Frontal cortex (tissue), 4 donors: ENCODE measurements around the gene SOHLH1. TPM values are rescaled to one million over a fixed set of nuclear protein-coding genes. Genes with fewer than 3 reads are reported as not detected.

ENCODE experiments used
- DNase-seq, 2 donors: peaks; one replicate each; pipeline ENCODE4 v3.0.0; 2012; ENCODE audit warnings: low spot score in 2 of 2
- FAIRE-seq: peaks from 2 replicates; lab custom pipeline; 2012; peaks lifted over from hg19 to GRCh38; lab: Jason Lieb, UNC
- total RNA-seq: library from RNA; depleted of rRNA; stranded (reverse); fragments of >200 nt; gene quantifications from one replicate; pipeline ENCODE4 v1.2.3, GENCODE V29; 2014
- donor health status: control.
- donor health status: control.
- donor health status: control.

The SOHLH1 gene
- total RNA-seq, 1 donor from 2014 or later = not detected

DNA sequence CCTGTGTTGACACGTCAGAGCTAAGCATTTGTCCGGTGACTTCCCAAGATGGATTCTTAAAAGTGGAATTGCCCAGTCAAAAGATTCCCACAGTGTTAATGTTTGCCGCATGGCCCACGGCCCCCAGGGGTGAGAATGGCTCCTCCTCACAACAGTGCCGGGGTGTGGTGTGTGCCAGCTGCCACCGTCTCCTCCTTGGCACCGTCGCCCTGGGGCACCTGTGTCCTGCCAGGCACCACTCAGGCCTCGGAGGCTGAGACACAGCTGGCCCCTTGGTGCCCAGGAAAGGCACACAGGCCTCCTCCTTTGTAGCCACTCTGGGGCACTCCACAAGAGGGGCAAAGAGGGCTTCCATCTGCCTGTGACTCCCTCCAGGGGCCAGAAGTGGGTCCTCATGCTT is 7.0 kb upstream of the SOHLH1 start:
- DNase-seq = no peak
- no peak for FAIRE-seq

DNA sequence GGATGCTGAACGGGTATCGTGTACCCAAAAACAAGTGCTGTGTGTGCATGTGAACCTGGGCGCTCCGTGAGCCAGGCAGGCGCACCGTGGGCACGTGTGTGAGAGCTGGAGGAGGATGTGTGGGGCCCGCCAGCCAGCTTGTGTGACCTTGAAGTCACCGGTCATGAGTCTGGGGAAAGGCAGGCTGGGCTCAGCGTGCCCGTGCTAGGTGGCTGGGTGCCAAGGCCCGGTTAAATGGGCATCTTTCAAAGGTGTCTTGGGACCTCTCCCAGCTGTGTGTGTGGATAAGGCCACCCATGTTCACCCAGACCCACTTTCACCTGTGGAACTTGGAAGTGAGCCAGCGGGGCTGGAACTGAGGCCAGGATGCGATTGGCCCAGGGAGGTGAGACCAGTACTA is 6.1 kb upstream of the SOHLH1 start:
- DNase-seq (no peak), FAIRE-seq (no peak)

DNA sequence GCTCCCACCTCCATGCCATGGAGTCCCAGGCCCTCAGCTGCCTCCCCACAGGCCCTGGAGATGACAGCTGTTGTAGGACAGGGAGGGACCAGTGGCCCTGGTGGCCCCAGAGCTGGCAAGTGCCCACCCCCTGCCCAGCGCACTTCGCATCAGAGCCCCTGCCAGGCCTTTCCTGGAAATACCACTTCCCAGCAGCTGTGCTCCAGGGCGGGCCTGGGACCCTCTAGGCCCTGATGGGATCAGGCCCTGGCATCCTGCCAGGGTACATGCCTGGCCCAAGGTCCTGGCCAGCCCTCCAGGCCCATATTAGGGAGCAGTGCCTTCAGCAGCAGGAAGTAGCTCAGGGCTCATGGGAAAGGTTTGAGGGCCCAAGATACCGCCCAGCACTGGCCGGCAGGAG is 5.2 kb upstream of the SOHLH1 start:
- FAIRE-seq (no peak), DNase-seq (no peak)

DNA sequence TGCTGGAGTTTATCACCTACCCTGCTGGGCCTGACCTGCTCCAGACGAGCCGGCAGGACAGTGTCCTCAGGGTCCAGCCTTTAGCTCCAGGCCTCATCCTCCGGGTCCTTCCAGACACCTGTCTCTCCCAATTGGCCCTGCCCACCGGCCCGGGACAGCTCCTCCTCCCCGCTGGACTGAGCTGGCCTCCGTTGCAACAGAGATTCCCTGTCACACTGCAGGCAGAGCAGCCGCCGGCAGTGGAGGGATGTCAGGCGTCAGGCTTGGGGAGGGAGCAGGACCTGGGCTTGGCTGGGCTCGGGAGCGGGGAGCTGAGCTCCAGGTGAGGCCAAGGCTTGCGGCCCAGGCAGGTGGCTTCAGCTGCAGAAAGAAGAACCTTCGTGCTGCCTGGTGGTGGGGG is 4.4 kb upstream of the SOHLH1 start:
- FAIRE-seq = no peak
- DNase-seq = no peak

DNA sequence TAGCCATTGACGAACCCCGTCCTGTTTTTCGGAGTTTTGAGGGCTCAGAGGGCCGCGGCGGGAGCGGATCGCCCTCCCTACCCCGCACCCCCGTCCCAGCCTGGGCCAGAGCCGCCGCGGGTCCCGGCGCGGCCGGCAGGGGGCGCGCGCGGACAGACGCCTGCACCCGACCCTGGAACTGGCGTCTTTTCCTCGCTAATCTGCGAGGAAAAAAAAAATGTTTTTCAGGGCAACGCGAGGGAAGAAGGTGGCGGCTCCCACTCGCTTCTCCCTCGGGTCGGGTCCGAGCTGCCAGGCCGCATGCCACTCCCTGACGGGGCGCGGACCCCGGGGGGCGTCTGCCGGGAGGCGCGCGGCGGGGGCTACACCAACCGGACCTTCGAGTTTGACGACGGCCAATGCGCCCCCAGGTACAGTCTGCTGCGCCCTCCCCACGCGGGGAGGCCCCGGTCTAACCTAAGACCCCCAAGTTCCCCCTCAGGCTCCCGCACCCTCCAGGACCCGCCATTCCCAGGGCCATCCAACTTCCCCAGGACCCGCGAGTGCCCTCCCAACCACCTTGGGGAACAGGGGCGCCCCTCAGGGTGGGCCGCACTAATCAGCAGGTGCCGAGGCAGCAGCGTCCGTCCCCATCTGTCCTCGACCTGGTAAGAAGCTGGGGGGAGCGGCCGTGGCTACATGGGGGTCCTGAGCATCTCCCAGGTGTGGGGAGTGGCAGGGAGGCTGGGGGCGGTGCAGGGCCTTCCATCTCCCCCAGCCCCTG is 2.9 kb upstream of the SOHLH1 start, which contains the start of gene KCNT1:
KCNT1 (plus strand) TSS at position 227 of the 763 bp plus-strand sequence; CDS start at position 301, 74 bp downstream.
- FAIRE-seq (no peak), DNase-seq (peak; percentile 86 to 91)

DNA sequence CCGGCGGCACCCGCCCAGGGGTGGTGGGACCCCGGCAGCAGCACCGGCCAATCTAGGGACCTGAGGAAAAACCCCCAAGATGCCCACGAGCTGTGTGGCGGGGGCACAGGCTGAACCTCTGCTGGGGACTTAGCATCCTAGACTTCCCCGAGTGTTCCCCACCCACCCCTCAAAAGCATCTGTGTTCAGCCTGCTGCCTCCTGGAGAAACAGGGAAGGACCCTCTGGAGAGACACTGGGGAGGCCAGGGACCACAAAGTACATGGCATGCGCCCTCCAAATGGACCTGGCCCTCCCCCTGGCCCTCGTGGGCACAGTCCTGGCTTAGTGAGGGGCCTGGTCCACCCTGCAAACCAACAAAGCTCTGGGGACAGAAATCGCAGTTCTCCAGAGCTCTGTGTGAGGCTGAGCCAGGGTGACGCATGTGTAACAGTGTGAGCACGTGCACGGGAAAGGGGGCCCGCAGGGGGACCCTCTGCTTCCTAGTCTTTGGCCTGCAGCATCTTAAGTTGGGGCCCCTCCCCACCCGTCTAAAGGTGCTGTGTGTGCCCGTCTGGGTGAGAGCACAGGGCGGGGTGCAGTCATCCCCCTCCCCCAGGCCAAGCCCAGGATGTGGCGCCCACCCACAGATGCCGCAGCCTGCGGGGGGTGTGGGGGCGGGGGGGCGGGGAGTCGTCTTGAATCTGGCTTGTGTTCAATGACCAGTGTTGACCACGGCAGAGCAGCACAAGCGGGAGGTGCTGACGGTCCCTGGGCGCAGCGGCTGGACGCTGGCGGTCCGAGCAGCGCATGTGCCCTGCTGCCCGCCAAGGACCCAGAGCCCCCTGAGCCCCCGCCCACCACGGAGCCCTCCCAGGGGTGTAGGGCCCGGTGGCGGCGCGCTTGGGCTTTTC is 2.0 kb upstream of the SOHLH1 start:
- FAIRE-seq (no peak), DNase-seq (no peak)

DNA sequence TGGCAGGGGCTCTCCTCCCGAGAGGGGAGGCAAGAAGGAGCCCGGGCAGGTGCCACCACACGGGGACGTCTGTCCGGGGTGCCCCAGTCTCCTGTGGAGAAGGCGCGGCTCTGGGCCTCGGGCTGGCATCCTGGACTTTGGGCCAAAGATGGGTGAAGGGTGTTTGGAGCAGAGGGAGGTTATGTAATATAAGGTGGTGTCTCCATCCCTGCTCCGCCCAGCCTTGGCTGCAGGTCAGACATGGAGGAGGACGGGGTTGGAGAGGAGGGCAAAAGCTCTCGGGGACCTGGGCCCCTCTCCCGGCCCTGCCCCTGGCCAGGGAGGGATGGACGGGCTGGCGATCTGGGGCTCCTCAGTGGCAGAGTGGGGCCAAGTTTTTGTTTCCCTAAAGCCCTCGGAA is 1.2 kb upstream of the SOHLH1 start:
- DNase-seq (no peak), FAIRE-seq (no peak)

DNA sequence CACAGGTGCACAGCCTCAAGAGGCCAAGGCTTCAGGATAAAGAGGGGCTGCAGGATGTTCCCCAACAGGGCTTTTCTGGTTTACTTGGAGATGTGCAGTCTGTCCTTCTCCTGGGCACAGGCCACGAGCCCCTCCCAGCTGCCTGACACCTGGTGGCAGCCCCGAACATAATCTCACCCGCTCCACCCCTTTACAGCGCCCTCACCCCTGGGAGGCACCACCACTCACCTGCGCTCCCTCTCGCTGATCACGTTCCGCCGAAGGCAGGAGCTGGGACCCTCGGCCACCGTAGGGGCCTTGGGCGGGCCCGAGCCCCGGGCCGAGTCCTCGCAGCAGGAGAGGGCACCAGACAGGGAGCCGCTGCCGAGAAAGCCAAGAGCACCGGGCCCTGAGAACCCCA is 514 bp downstream of the SOHLH1 start:
- FAIRE-seq (no peak), DNase-seq (no peak)

DNA sequence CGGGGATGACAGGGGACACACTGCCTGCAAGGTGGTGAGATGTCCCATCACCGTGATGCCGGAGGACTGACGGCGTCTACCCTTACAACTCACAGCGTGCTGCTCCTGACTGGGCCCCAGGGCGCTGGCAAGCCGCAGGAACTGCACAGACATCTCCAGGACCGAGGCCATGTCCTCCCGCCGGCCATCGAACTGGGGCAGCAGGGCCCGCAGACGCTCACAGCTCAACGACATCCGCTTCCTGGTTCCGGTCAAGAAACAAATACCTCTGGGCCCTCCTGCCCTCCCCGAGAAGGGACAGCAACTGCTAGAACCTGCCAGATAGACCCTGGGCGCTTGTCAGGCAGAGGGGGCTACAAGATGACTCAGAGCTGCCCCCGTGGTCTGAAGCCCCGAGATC is 1.0 kb downstream of the SOHLH1 start:
- FAIRE-seq (no peak), DNase-seq (no peak)

DNA sequence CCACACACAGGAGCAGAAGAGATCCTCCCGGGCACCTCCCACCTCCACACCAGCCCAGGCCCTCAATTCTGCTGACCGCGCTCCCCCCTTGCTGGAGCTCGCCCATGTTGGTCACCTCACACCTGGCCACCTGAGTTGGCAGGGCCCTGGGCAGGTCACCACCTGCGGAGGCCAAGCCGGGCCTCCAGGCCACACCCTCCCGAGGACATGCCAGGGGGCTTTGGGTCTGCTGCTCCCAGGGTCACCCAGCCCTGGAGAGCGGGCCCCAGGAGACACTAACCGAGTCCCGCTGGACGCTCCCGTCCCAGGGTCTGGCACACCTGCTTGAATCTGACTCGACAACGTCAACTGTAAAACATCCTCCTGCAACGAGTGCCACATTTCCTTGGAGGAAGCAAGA is 2.1 kb downstream of the SOHLH1 start:
- DNase-seq (no peak), FAIRE-seq (no peak)

DNA sequence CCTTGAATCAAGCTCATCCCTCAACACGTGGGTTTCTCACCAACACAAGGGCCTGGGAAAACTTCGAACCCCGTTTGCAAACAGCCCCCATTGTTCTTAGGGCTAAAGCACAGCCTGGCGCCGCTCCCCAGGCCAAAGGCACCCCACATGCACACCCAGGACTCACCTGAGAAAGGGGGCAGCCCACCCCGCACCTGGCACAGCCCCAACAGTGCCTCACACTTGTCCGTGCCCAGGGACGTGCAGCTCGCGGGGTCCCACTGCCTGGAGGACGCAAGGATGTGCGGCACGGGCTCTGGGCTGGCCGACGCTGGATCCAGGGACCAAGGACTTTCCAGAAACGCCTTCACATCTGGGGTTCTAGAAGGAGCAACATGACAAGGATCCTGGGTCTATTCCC is 2.8 kb downstream of the SOHLH1 start:
- FAIRE-seq (no peak), DNase-seq (no peak)

DNA sequence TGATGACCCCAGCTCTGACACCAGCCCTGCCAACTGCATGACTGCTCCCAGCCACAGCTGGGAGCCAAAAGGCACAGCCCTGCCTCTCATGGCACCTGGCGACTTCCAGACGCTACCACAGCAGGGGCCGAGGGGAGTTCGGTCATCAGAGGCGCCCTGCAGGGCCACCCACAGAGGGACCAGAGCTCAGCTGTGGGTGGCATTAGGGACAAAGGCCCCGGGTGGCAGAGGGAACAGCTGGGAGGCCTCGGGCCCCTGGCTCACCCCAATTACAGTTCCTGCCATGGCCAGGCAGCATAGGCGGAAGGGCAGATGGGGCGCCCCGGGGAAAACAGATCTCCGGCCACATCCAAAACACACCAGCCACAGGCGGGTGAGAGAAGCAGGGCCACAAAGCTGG is 3.6 kb downstream of the SOHLH1 start:
- FAIRE-seq (no peak), DNase-seq (no peak)

DNA sequence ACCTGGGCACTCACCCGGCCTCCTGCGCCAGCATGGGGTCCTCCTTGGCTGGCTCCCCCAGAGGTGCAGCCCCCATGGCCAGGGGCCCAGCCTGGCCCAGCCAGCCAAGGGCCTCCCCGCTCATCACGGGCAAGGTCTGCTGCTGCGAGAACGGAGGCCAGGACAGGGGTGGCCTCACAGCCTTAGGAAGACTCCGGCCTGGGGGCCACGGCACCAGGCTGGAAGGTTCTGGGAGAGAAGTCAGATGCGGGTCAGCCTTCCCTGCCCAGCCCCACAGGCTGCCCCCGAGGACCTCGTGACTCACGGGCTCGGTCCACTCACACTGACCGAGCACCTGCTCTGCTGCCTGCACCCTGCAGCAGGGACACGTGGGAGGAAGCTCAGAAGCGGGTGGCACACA is 4.2 kb downstream of the SOHLH1 start:
- DNase-seq = no peak
- no peak for FAIRE-seq

DNA sequence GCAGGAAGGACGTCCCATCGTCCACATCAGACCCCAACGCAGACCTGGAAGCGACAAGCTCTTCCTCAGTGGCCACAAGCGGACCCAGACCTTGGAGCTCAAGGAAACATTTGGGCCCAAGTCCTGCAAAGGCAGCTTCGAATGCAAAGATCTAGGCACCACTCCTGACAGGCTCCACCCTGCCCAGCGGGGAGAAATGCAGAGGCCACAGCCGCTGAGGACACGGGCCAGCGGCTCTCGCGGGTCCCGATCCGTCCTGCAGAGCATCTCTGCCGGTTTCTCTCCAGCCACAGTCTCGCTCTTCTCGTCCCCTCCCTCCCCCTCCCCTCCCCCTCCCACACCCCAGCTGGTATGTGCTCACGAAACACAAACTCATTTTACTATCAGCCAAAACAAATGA is 4.9 kb downstream of the SOHLH1 start:
- FAIRE-seq (no peak), DNase-seq (no peak)

DNA sequence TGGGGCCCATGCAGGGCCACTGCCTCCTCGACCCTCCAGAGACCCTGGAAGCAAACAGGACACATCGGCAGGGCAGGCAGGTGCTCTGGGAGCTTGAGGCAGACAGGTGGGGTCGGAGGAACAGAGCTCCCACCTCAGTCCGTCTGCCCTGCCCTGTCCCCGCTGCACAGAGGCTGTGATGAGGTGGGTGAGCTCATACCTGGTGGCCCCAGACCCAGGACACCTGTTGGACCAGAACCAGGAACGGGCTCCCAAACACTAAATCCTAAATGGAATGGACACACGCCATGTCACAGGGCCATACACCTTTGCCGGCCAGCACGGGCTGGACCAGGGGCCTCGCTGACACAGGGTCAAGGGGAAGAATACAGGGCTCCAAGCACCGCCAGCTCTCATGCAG is 5.5 kb downstream of the SOHLH1 start:
- no peak for FAIRE-seq
- DNase-seq = no peak

DNA sequence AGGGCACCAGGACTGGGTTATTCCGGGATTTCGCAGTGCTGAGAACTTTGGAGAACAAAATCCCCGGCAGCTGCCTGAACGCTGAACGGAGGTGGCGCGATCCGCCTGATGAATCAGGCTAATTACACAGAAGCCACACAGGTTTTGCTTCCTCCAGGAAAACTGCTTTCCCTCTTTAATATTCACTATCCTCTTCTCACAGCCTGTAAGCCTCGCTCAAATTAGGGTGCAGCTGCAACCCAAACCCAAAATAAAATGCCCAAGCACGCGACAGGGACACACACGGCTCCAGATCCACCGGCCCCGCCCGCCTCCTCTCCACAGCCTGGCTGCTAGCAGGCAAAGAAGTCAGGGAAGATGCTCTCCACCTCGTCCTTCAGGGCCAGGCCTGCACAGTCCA is 6.0 kb downstream of the SOHLH1 start:
- no peak for FAIRE-seq
- DNase-seq = peak in 1 of 2 donors; percentile 54

DNA sequence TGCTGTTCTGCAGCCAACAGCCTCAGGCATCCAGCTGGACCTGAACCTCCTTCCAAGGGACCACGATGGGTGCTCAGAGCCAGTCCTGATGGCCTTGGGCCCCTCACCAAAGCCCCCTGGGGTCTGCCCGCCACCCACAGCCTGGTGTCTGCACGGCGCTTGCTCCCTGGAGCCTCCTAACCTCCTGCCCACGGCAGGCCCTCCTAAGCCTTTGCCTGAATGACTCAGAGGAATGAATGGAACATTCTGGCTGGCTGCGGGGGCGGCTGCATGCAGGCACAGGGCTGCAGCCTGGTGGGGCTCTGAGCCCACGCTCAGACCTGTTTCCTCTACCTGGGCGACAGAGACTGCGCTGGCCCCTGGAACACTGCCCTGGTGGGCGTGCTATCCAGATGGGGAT is 6.9 kb downstream of the SOHLH1 start:
- FAIRE-seq (no peak), DNase-seq (peak in 1 of 2 donors; percentile 72)

DNA sequence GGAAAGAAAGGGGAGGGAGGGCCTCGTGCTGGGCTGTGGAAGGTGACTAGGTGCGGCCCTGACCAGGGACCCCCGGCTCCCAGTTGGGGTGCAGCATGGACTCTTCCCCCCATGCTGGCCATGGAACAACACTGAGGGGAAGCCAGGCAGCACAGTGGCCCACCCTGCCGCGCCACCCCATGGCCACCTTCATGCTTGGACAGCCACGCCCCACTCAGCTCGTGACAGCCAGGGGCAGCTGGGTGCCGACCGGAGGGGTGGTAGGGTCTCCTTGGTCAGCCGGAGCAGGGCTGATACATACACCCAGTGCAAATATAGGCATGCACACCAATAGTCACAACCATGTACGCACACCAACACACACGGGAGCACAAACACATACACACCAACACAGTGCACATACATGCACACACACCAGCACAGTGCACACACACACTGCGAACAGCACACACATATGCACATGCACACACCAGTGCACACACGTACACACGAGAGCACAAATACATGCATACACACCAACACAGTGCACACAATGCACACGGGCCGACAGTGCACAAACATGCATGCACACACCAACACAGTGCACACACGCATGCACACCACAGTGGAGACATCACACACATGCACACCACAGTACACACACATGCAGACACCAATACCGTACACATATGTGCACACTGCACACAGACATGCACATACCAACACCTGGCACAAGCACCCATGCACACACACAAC is 8.3 kb downstream of the SOHLH1 start:
- FAIRE-seq (no peak), DNase-seq (no peak)

DNA sequence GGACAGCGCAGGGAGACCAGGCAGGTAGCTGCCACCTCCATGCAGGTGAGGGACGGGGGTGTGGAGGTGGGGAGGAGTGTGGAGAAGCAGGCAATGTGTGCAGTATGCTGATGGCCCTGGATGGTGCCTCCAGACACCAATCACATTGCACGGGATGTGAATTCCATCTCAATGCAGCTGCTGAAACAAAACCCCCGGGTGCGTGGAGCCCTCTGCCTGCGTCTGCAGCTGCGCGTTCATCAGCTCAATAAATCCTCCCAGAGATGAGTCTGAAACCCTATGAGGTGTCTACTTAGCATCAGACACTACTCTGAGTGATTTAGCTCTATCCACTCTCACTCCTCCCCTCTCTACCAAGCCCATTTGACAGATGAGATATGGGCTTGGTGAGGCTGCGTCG is 10.3 kb downstream of the SOHLH1 start:
- no peak for FAIRE-seq
- no peak for DNase-seq

DNA sequence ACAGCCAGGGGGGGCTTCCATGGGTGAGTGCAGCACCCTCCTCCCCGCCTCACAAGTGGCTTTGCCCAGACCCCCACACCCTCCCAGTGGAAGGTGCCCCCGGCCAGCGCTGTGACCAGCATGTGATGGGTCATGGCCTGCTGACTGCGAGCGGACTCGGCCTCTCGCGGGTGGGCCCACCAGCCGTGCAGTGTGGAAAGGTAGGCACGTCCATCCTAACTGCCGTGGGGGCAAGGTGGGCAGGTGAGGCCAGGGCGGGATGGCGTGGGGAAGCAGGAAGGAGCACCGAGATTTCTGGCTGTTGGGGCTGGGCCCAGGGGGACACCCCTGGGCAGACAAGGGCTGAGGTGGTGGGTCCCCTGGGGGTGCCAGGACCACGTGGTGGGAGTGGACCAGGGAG is 12.1 kb downstream of the SOHLH1 start:
- FAIRE-seq = no peak

DNA sequence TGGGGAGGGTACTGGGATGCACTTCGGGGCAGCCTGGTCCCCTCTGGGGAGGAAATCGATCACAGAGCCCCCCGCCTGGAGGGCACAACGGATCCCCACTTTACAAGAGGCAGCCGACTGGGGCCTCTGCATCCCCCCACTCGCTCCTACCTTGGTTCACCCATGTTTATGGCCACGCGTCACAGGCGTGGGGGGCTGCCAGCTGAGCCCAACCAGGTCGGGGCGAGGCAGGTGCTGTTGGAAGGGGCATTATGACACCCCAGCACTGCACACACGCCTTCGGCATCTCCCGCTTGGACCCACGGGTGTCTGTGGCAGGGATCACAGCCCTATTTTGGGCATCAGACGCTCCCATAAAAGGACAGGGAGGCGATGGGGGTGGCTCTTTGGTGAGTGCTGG is 14.6 kb downstream of the SOHLH1 start:
- DNase-seq (no peak), FAIRE-seq (no peak)

More for the DNA sequence above, 12.1 kb downstream of the SOHLH1 start:
- DNase-seq = no peak
